ENCODE measurements around the gene LGALS3BP. TPM values are rescaled to one million over a fixed set of nuclear protein-coding genes. Genes with fewer than 3 reads are reported as not detected.

LGALS3BP gene
- total and polyA plus RNA-seq, 2 of the 13 experiments (the other 11 are each of a cell fraction or from before 2014, with no cell fraction given): 137 to 332 TPM

- TF ChIP-seq, protein P1, sequence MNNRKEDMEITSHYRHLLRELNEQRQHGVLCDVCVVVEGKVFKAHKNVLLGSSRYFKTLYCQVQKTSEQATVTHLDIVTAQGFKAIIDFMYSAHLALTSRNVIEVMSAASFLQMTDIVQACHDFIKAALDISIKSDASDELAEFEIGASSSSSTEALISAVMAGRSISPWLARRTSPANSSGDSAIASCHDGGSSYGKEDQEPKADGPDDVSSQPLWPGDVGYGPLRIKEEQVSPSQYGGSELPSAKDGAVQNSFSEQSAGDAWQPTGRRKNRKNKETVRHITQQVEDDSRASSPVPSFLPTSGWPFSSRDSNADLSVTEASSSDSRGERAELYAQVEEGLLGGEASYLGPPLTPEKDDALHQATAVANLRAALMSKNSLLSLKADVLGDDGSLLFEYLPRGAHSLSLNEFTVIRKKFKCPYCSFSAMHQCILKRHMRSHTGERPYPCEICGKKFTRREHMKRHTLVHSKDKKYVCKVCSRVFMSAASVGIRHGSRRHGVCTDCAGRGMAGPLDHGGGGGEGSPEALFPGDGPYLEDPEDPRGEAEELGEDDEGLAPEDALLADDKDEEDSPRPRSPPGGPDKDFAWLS (CRISPR knock-in tag; IDR thresholded peaks at IDR 0.05; ENCODE audit: borderline replicate concordance): no peak
- TF ChIP-seq LRRFIP1 (CRISPR knock-in tag; conservative IDR thresholded peaks at IDR 0.05): no peak
- TF ChIP-seq ARHGAP35 (CRISPR knock-in tag; IDR thresholded peaks at IDR 0.05; ENCODE audit: borderline replicate concordance): no peak
- no peak for TF ChIP-seq ATF7-NPFF (CRISPR knock-in tag; IDR thresholded peaks at IDR 0.05; ENCODE audit: low read depth)
- peak; percentile 86 for TF ChIP-seq ZNF572 (CRISPR knock-in tag; IDR thresholded peaks at IDR 0.05)
- TF ChIP-seq ETV6 (CRISPR knock-in tag; conservative IDR thresholded peaks at IDR 0.05): no peak
- TF ChIP-seq ZNF317 (CRISPR knock-in tag; IDR thresholded peaks at IDR 0.05): peak; percentile 56; the same call in 1 of the 2 replicates
- no peak for TF ChIP-seq TOPORS (CRISPR knock-in tag; IDR thresholded peaks at IDR 0.05)
- TF ChIP-seq POLR2A (IDR thresholded peaks at IDR 0.05; ENCODE audit: insufficient read depth in 1 of 2, low read depth in 2 of 2, low read length in 2 of 2): no peak
- TF ChIP-seq RERE (CRISPR knock-in tag; IDR thresholded peaks at IDR 0.05; ENCODE audit: low read depth): no peak
- no peak for TF ChIP-seq YY1 (IDR thresholded peaks at IDR 0.05; ENCODE audit: insufficient read depth, insufficient replicate concordance, low read depth, low read length)
- TF ChIP-seq THAP11 (CRISPR knock-in tag; IDR thresholded peaks at IDR 0.05): no peak
- 0 out of 2 replicates have a peak, but pooled peaks have one; percentile 28 for TF ChIP-seq TGIF2 (CRISPR knock-in tag; IDR thresholded peaks at IDR 0.05)
- no peak for TF ChIP-seq ZNF337 (CRISPR knock-in tag; IDR thresholded peaks at IDR 0.05; ENCODE audit: borderline replicate concordance, low read depth)
- TF ChIP-seq, protein P2, sequence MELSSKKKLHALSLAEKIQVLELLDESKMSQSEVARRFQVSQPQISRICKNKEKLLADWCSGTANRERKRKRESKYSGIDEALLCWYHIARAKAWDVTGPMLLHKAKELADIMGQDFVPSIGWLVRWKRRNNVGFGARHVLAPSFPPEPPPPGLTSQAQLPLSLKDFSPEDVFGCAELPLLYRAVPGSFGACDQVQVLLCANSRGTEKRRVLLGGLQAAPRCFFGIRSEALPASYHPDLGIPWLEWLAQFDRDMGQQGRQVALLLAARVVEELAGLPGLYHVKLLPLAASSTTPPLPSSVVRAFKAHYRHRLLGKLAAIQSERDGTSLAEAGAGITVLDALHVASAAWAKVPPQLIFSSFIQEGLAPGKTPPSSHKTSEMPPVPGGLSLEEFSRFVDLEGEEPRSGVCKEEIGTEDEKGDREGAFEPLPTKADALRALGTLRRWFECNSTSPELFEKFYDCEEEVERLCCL (CRISPR knock-in tag; IDR thresholded peaks at IDR 0.05; ENCODE audit: borderline replicate concordance): no peak
- TF ChIP-seq ZNF788 (CRISPR knock-in tag; IDR thresholded peaks at IDR 0.05; ENCODE audit: borderline replicate concordance): no peak
- no peak for TF ChIP-seq ZNF430 (CRISPR knock-in tag; IDR thresholded peaks at IDR 0.05)
These were observed 40.2 kb upstream of the LGALS3BP start (continued) for GRCh38 chr17:79019632-79020584.

All from HepG2 (cell line).